ENCODE data around the gene MAD1L1. TPM values are rescaled to one million over a fixed set of nuclear protein-coding genes. Genes with fewer than 3 reads are reported as not detected.

Gene MAD1L1
- total and polyA plus RNA-seq, 2 of the 8 experiments (the other 6 are each of a cell fraction or from before 2014, with no cell fraction given) = 40.4 to 44.6 TPM

GRCh38 chr7:1894906-1895663 lies 337.7 kb downstream of the MAD1L1 start (continued):
- TF ChIP-seq ATF3 (IDR thresholded peaks at IDR 0.05; ENCODE audit: insufficient read depth, low read depth, low read length) (no peak), JUND (IDR thresholded peaks at IDR 0.05; ENCODE audit: low read length) (no peak)
